ENCODE data around the gene SH2D6.

GRCh38 chr2:85475799-85476490 lies 57.4 kb downstream of the SH2D6 start:
- TF ChIP-seq CTCF (IDR thresholded peaks at IDR 0.05) (no peak), EZH2 (IDR thresholded peaks at IDR 0.05; ENCODE audit: borderline replicate concordance, insufficient read depth, low read depth, low read length, poor library complexity, severe bottlenecking) (no peak)

All from B cell (primary cell).